Endothelial cell of umbilical vein (primary cell): ENCODE results near the gene TRIM24. TPM values are rescaled to one million over a fixed set of nuclear protein-coding genes. Genes with fewer than 3 reads are reported as not detected.
"Not testable (repeated sequence)": the region's sequence is repeated elsewhere in the genome, so short reads cannot be mapped to it uniquely, and the experiment has no call there.

Experiments used
- BruUV-seq: library from RNA; stranded (reverse); fragments of 400-500 nt; replicated peaks from 2 replicates; lab custom pipeline; 2021; lab: Mats Ljungman, UMichigan
- CTCF ChIA-PET: fragments of 300-600, 350-600 bp; sonication (Branson Sonifier 250); formaldehyde crosslinking; loops from one replicate; lab custom pipeline; 2021; ENCODE audit warnings: antibody characterized with exemption, inconsistent platforms; lab: Charles Lee
- POLR2A ChIA-PET: fragments of 300-600, 350-600 bp; sonication (Branson Sonifier 250); formaldehyde crosslinking; loops from one replicate; lab custom pipeline; 2021; ENCODE audit warnings: antibody characterized with exemption, inconsistent platforms; lab: Charles Lee
- DNase-seq: peaks from one replicate; pipeline ENCODE4 v3.0.0-alpha.2; 2011; ENCODE audit warnings: low read depth, low spot score
- FAIRE-seq: peaks from 2 replicates; lab custom pipeline; 2011; peaks lifted over from hg19 to GRCh38; lab: Jason Lieb, UNC
- H2AFZ ChIP-seq: 2 replicates; pipeline ENCODE4 v1.6.0; 2012; ENCODE audit warnings: low read depth, low read length, control low read depth, inconsistent platforms
- H3K27ac ChIP-seq: 2 replicates; pipeline ENCODE4 v1.5.1; 2011; ENCODE audit warnings: low read depth, mild to moderate bottlenecking, control low read depth, low read length, moderate library complexity; ENCODE audit not compliant: insufficient read depth
- H3K27me3 ChIP-seq, 2 experiments: 2 replicates each; pipeline versions ENCODE4 v1.6.0 to v1.6.1; 2011; ENCODE audit warnings: low read length in 2 of 2, mixed read lengths in 1 of 2; ENCODE audit not compliant: control insufficient read depth in 2 of 2, insufficient read depth in 2 of 2
- H3K36me3 ChIP-seq, 2 experiments: 2 replicates in 1 of 2; 3 replicates in 1 of 2; pipeline ENCODE4 v1.5.1; 2011; ENCODE audit warnings: low read length in 2 of 2, mild to moderate bottlenecking in 1 of 2, moderate library complexity in 1 of 2; ENCODE audit not compliant: control insufficient read depth in 2 of 2, insufficient read depth in 2 of 2; ENCODE audit errors: extremely low read depth in 1 of 2
- H3K4me1 ChIP-seq: 3 replicates; pipeline ENCODE4 v1.5.1; 2011; ENCODE audit warnings: mild to moderate bottlenecking, low read length; ENCODE audit not compliant: control insufficient read depth, insufficient read depth; ENCODE audit errors: extremely low read depth
- H3K4me2 ChIP-seq: 2 replicates; pipeline ENCODE4 v1.6.1; 2011; ENCODE audit warnings: low read length, control low read depth, mixed read lengths; ENCODE audit not compliant: insufficient read depth
- H3K4me3 ChIP-seq, 3 experiments: fragments of 200-600 bp in 1 of 3; sonication (generic), shearing (Covaris generic) in 1 of 3; replicated peaks in 1 of 3; 2 replicates each; pipeline ENCODE4 v1.5.1; 2011 to 2016; ENCODE audit warnings: control low read depth in 3 of 3, low read length in 3 of 3, mild to moderate bottlenecking in 2 of 3, inconsistent platforms in 1 of 3, low read depth in 1 of 3, moderate library complexity in 1 of 3; ENCODE audit not compliant: insufficient read depth in 1 of 3
- H3K79me2 ChIP-seq: 2 replicates; pipeline ENCODE4 v1.6.0; 2012; ENCODE audit warnings: low read length, inconsistent platforms; ENCODE audit not compliant: control insufficient read depth, insufficient read depth
- H3K9ac ChIP-seq: replicated peaks from 2 replicates; pipeline ENCODE3; 2011; ENCODE audit warnings: low read length, control low read depth; ENCODE audit not compliant: insufficient read depth; ENCODE audit errors: extremely low read depth
- H3K9me1 ChIP-seq: replicated peaks from 3 replicates; pipeline ENCODE4 v1.6.0; 2011; ENCODE audit warnings: mild to moderate bottlenecking, low read length; ENCODE audit not compliant: control insufficient read depth, insufficient read depth; ENCODE audit errors: extremely low read depth
- H3K9me3 ChIP-seq: replicated peaks from 2 replicates; pipeline ENCODE4 v1.5.1; 2012; ENCODE audit warnings: low read length, inconsistent platforms; ENCODE audit not compliant: control insufficient read depth, insufficient read depth
- H4K20me1 ChIP-seq: replicated peaks from 2 replicates; pipeline ENCODE3; 2011; ENCODE audit warnings: mild to moderate bottlenecking, low read length; ENCODE audit not compliant: control insufficient read depth, insufficient read depth; ENCODE audit errors: extremely low read depth
- CTCF ChIP-seq, 2 donors: IDR thresholded peaks; 1 replicate in 1 of 2; 2 replicates in 1 of 2; pipeline ENCODE4 v1.5.1; 2011; ENCODE audit warnings: low read length in 2 of 2, mild to moderate bottlenecking in 2 of 2, moderate library complexity in 2 of 2, control low read depth in 1 of 2, inconsistent platforms in 1 of 2, low read depth in 1 of 2; ENCODE audit not compliant: insufficient read depth in 1 of 2; ENCODE audit errors: extremely low read depth in 1 of 2
- GATA2 ChIP-seq: IDR thresholded peaks from 2 replicates; pipeline ENCODE4 v1.7.0; 2011; ENCODE audit warnings: low read depth, mild to moderate bottlenecking, moderate library complexity, mixed read lengths, low read length; ENCODE audit not compliant: insufficient read length, insufficient read depth
- MAX ChIP-seq: IDR thresholded peaks from 2 replicates; pipeline ENCODE4 v1.6.1; 2011; ENCODE audit not compliant: insufficient read depth, insufficient read length
- MYC ChIP-seq: IDR thresholded peaks from one replicate; pipeline ENCODE4 v1.6.1; 2011; ENCODE audit warnings: mild to moderate bottlenecking, low read depth, low read length
- POLR2A ChIP-seq: IDR thresholded peaks from 2 replicates; pipeline ENCODE4 v1.6.1; 2012; ENCODE audit warnings: low read depth, mild to moderate bottlenecking, control low read depth, low read length
- POLR2AphosphoS5 ChIP-seq: IDR thresholded peaks from 2 replicates; pipeline ENCODE4 v1.6.1; 2012; ENCODE audit warnings: low read depth, mild to moderate bottlenecking, control low read depth, low read length, moderate library complexity; ENCODE audit not compliant: insufficient read depth
- dilution Hi-C: fragments of 300-500 bp; cut with MboI; formaldehyde crosslinking; loops from one replicate; pipeline ENCODE4 v1.15.0; 2019; ENCODE audit warnings: low sequenced_read_pairs; ENCODE audit not compliant: extremely low pct_ligation_motif_present
- intact Hi-C: fragments of 100-400 bp; cut with micrococcal nuclease; formaldehyde crosslinking; loops from one replicate; pipeline ENCODE4 v1.10.0; 2022
- polyA plus RNA-seq, 4 experiments: library from polyadenylated mRNA; depleted of rRNA in 3 of 4; stranded (reverse) in 3 of 4; unstranded in 1 of 4; fragments of >200 nt; gene quantifications; 2 replicates each; pipeline versions ENCODE4 v1.2.1 to v1.2.3, GENCODE V29; 2011 to 2012; ENCODE audit warnings: missing spikeins in 1 of 4
- total RNA-seq: library from RNA; stranded (reverse); gene quantifications from 2 replicates; pipeline ENCODE4 v1.2.3, GENCODE V29; 2021

The TRIM24 gene
- total and polyA plus RNA-seq, 2 donors (not counting 3 experiments of a cell fraction or from before 2014, with no cell fraction given) = 9.1 to 26.1 TPM

- FAIRE-seq (no peak), DNase-seq (no peak)
- POLR2A ChIA-PET = no interaction called here
- intact Hi-C loops (no loop called here), dilution Hi-C loops (no loop called here)
- H3K4me1 ChIP-seq = no peaks in the 10 kb centered on the region
- H3K79me2 ChIP-seq = peaks cover 59% of the 10 kb centered on the region
- peaks cover 4% of the 10 kb centered on the region for H4K20me1 ChIP-seq
- H2AFZ ChIP-seq = no peak overlapping the region
- CTCF ChIA-PET = interaction anchor here (1.6 kb wide), 1 partner anchor 39 kb away, joined by 4 read pairs; the partner anchor contains the start of gene TRIM24
- H3K27ac ChIP-seq = no peak overlapping the region
- H3K36me3 ChIP-seq = no peaks in the 10 kb centered on the region
- H3K27me3 ChIP-seq = no peaks in the 10 kb centered on the region
- no TSS peak for BruUV-seq
- no peaks in the 10 kb centered on the region for H3K9me3 ChIP-seq
- no peak overlapping the region for H3K9ac ChIP-seq
- peaks cover 3% of the 10 kb centered on the region for H3K9me1 ChIP-seq
- no peak overlapping the region for H3K4me3 ChIP-seq
- no peak for TF ChIP-seq MYC
- no peak for TF ChIP-seq POLR2A
- TF ChIP-seq GATA2 = no peak
- no peak for TF ChIP-seq CTCF (IDR thresholded peaks at IDR 0.05; ENCODE audit: extremely low read depth in 1 of 2, insufficient read depth in 1 of 2, low read depth in 1 of 2, low read length in 2 of 2)
- no peak for TF ChIP-seq MAX
- TF ChIP-seq POLR2AphosphoS5 = no peak
- H3K4me2 ChIP-seq = no peak overlapping the region
Measured at GRCh38 chr7:138499340-138499739, 39.3 kb downstream of the TRIM24 start.

DNA sequence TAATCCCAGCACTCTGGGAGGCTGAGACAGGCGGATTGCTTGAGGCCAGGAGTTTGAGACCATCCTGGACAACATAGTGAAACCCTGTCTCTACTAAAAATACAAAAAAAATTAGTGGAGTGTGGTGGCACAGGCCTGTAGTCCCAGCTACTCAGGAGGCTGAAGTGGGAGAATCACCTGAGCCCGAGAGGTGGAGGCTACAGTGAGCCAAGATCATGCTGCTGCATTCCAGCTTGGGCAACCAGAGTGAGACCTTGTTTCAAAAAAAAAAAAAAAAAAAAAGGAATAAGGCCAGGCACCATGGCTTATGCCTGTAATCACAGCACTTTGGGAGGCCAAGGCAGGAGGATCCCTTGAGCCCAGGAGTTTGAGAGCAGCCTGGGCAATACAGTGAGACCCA, 40.2 kb downstream of the TRIM24 start:
- H4K20me1 ChIP-seq, H2AFZ ChIP-seq, BruUV-seq, H3K4me2 ChIP-seq, DNase-seq, FAIRE-seq, H3K36me3 ChIP-seq, H3K27ac ChIP-seq, POLR2A ChIA-PET, H3K4me1 ChIP-seq, H3K9me1 ChIP-seq, H3K9ac ChIP-seq, H3K9me3 ChIP-seq, H3K27me3 ChIP-seq, intact Hi-C loops, H3K4me3 ChIP-seq, dilution Hi-C loops, CTCF ChIA-PET: not testable (repeated sequence)
- H3K79me2 ChIP-seq = peaks cover 52% of the 10 kb centered on the region
